Brain pericyte (primary cell): ENCODE results near the gene ADGRL1.

Experiments used
- DNase-seq: peaks from one replicate; pipeline ENCODE4 v3.0.0-alpha.2; 2012; ENCODE audit warnings: low read depth, low spot score

The ADGRL1 gene

DNA sequence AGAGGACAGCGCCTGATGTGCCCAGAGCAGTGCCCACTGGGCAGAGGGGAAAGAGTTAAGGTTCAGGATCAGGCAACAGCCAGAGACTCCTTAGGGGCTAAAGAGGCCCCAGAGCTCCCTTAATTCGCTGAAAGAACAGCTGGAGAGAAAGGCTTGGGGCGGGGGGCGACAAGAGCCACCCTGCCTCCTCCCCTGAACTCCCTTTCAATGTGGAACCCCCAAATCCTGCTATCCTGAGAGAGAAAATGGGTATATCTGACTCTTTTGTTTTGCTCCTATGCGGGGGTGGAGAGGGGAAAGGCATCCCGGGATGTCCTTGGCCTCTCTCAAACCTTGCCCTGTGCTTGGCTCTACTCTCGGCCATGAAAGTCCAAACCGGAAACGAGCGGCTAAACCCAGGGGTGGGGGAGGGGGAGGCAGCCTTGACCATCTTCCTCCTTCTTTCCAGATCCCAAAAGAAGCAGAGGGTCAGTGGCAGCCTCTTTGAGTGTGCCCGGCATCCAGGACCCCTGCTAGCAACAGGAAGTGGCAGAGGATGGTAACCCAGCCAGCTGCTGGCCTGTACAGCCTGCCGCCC lies 93.1 kb downstream of the ADGRL1 start:
- no peak for DNase-seq

- no peak for DNase-seq
Observed at GRCh38 chr19:14112051-14112808, 93.7 kb downstream of the ADGRL1 start.

DNA sequence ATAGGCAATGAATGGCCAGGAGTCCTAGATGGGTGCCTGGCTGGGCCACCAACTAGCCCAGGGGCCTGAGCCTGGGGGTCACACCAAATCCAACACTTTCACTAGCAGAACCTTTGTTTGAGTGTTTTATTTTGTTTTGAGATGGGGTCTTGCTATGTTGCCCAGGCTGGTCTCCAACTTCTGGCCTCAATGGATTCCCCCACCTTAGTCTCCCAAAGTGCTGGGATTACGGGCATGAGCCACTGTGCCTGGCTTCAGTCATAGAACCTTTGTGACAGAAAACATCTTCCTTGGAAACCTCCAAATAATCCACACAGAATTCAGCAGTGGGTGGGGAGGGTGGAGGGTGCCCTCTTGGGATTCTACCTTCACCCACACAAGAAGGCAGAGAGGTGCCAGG lies 94.5 kb downstream of the ADGRL1 start:
- DNase-seq = no peak

- no peak for DNase-seq
Observed at GRCh38 chr19:14110650-14111049, 95.3 kb downstream of the ADGRL1 start.

DNA sequence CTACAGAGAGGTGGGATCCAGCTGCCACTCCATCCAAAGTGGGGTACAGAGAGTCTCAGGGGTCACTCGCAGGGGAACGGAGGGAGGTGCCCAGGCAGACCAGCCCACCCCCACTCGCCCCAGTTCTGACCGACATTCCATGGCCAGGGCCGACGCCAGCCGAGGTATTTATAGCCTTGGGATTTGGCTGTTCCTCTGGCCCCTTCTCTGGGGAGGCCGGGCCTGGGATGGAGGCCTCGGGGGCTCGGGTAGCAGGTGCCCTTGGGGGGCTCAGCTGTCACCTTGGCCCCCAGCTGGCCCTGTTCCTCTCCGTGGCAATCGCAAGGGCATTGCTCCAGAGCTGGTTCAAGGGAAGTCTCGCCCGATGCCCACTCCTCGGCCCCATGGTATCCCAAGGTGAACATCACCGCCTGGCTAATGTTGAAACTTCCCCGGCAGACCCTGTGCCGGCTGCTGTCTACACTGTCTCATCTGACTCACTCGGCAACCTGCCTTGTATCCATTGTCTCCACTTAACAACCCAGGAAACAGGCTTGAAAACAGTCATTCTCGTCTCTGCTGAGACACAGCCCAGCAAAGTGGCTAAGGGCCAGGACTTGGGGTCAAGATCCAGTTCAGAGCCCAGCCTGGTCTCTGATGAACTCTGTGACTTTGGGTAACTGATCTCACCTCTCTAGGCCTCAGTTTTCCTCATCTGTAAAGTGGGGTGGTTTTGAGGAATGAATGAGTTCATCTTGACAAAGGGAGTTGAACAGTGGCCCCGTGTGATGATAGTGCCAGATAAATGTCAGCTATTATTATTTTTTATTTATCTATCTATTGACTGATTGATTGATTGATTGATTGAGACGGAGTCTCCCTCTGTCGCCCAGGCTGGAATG lies 98.1 kb downstream of the ADGRL1 start:
- DNase-seq = no peak

DNA sequence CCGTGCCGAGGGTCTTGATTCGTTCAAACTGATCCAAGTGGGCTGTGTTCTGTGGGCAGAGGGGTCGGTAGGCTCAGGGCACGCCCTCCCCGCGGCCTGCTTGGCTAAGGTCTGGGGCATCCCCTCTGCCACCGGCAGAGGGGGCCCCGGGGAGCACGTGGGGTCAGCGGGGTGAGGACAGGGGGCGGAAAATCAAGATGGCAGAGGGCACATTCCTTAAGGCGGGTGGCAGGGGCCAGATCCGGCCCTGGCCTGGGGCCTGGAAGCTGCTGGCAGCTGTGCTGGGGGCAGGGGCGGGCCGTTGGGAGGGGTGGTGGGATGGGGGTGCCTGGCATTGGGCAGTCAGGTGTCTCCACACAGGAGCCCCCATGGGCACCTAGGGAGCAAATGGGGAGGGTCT lies 99.1 kb downstream of the ADGRL1 start:
- DNase-seq = no peak

GRCh38 chr19:14105680-14106079 lies 100.3 kb downstream of the ADGRL1 start:
- no peak for DNase-seq

DNA sequence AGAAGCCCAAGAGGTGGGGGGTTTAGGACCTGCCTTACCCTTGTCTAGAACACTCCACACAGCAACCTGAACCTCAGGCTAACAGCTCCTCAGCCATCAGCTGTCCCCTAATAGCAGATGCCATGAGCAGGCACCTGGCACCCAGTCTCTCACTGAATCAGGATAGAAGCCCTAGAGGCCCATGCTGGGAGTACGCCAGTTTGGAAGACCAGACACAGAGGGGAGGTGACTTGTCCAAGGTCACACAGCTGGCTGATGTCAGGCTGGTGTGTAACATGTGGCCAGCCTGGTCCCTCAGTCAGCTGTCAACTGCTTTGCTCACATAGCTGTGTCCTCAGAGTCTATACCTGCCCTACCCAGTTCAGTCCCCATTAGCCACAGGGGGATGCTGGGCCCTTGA lies 102.7 kb downstream of the ADGRL1 start:
- DNase-seq = no peak

DNA sequence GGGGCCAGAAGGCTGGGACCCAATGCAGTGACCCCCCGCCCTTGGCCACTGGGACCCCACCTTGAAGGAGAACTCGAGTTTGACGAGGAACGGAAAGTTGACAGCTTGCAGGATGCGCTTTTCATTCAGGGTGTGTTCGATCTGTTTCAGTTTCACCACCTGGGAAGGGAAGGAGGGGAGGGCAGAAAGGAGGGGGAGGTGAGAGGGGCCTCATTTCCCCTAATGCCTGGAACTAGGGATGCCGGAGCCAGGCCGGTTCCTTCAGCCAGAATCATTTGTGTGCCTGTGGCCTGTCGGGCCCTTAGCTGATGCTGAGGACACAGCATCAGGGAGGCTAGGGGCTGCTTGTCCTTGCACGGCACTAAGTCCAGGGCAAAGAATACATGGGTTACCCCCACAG lies 103.2 kb downstream of the ADGRL1 start:
- DNase-seq = no peak

DNA sequence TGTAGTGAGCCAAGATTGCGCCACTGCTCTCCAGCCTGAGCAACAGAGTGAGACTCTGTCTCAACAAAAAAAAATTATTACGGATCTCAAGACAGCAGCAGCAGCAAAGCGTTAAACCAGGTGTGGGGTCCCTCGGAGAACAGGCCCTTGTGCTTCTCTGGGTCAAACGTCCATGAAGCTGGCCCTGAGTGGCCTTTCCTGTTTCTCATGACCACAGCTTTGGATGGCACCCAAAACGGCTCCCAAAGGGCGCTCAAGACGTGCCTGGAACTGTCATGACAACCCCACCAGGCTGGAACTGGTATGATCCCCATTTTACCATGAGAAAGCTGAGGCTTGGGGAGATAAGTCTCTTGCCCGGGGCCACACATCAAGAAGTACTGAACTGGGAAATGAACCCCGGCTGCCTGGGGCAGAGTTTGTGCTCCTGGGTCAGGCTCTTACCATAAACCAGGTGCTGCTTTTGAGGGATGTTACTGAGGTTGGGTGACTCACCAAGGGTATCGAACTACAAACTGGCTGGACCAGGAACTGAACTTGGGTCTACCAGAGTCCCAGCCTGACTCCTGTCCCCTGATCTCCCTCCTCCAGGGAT lies 103.8 kb downstream of the ADGRL1 start:
- no peak for DNase-seq

- no peak for DNase-seq
Observed at GRCh38 chr19:14101003-14101545, 104.9 kb downstream of the ADGRL1 start.
